K562 (cell line): ENCODE results near the gene ANAPC5. TPM values are rescaled to one million over a fixed set of nuclear protein-coding genes. Genes with fewer than 3 reads are reported as not detected.

Experiments used
- CEBPZ ChIP-seq: fragments of 150-350 bp; IDR thresholded peaks from 2 replicates; pipeline ENCODE4 v1.6.1; 2014; ENCODE audit warnings: low read depth, mild to moderate bottlenecking, low read length, borderline replicate concordance
- EP400 ChIP-seq: fragments of 450-650 bp; IDR thresholded peaks from 2 replicates; pipeline ENCODE4 v1.6.1; 2017; ENCODE audit warnings: antibody characterized with exemption, mild to moderate bottlenecking, moderate library complexity
- GTF2B ChIP-seq: IDR thresholded peaks from 2 replicates; pipeline ENCODE4 v1.6.1; 2011; ENCODE audit not compliant: insufficient read length; ENCODE audit errors: extremely low read depth
- KLF1 ChIP-seq: fragments of 450-650 bp; IDR thresholded peaks from 2 replicates; pipeline ENCODE4 v1.6.1; 2016; ENCODE audit warnings: missing genetic modification characterization, missing compliant biosample characterization
- MBD2 ChIP-seq: sonication (generic); IDR thresholded peaks from 2 replicates; pipeline ENCODE4 v1.6.1; 2016; ENCODE audit warnings: low read depth, borderline replicate concordance
- MYC ChIP-seq, 2 experiments: fragments of 250-450 bp in 1 of 2; sonication (Bioruptor Pico) in 1 of 2; IDR thresholded peaks; 2 replicates each; pipeline versions ENCODE4 v1.5.1 to v1.6.1; 2012 to 2021; ENCODE audit warnings: low read depth in 2 of 2, borderline replicate concordance in 1 of 2, improper control_type of control experiment in 1 of 2, low read length in 1 of 2, mild to moderate bottlenecking in 1 of 2, moderate library complexity in 1 of 2
- MYNN ChIP-seq, 2 experiments: sonication (generic); formaldehyde crosslinking in 1 of 2; IDR thresholded peaks; 2 replicates each; pipeline versions ENCODE4 v1.5.0 to v1.6.1; 2016 to 2020; ENCODE audit warnings: antibody characterized with exemption in 1 of 2, missing genetic modification reagents in 1 of 2
- NFATC3 ChIP-seq: fragments of 450-650 bp; IDR thresholded peaks from 2 replicates; pipeline ENCODE4 v1.6.1; 2017; ENCODE audit warnings: mild to moderate bottlenecking
- NONO ChIP-seq, 2 experiments: fragments of 200-400 bp in 1 of 2; fragments of 450-650 bp in 1 of 2; formaldehyde crosslinking in 1 of 2; IDR thresholded peaks; 2 replicates each; pipeline ENCODE4 v1.6.1; 2017; ENCODE audit warnings: low read depth in 2 of 2, mild to moderate bottlenecking in 2 of 2, moderate library complexity in 2 of 2, low read length in 1 of 2
- NR4A1 ChIP-seq, 2 experiments: fragments of 250-450 bp in 1 of 2; fragments of 450-650 bp in 1 of 2; sonication (Bioruptor Pico) in 1 of 2; IDR thresholded peaks; 2 replicates each; pipeline versions ENCODE4 v1.4.0 to v1.6.1; 2016 to 2020; ENCODE audit warnings: mild to moderate bottlenecking in 2 of 2, missing compliant biosample characterization in 1 of 2, missing genetic modification characterization in 1 of 2, moderate library complexity in 1 of 2
- PREB ChIP-seq: sonication (generic); formaldehyde crosslinking; IDR thresholded peaks from 2 replicates; pipeline ENCODE4 v1.8.1; 2023; ENCODE audit warnings: mild to moderate bottlenecking, missing genetic modification reagents
- TAF7 ChIP-seq: fragments of 450-650 bp; IDR thresholded peaks from 2 replicates; pipeline ENCODE4 v1.6.1; 2016; ENCODE audit warnings: missing genetic modification characterization, missing compliant biosample characterization
- TOE1 ChIP-seq, 2 experiments: fragments of 450-650 bp in 1 of 2; sonication (generic) in 1 of 2; formaldehyde crosslinking in 1 of 2; IDR thresholded peaks; 2 replicates each; pipeline versions ENCODE4 v1.7.1 to v1.8.0; 2016 to 2022; ENCODE audit warnings: borderline replicate concordance in 2 of 2, mild to moderate bottlenecking in 2 of 2, antibody characterized with exemption in 1 of 2, inconsistent platforms in 1 of 2, low read depth in 1 of 2, missing genetic modification reagents in 1 of 2, moderate library complexity in 1 of 2
- WHSC1 ChIP-seq: IDR thresholded peaks from one replicate; pipeline ENCODE4 v1.6.1; 2012; ENCODE audit warnings: low read length, control low read depth, inconsistent platforms
- ZBED1 ChIP-seq: IDR thresholded peaks from 2 replicates; pipeline ENCODE4 v1.6.1; 2014
- ZNF740 ChIP-seq, 3 experiments: fragments of 200-800 bp in 1 of 3; sonication (Bioruptor generic) in 1 of 3; sonication (generic) in 1 of 3; formaldehyde crosslinking in 1 of 3; IDR thresholded peaks; 2 replicates each; pipeline versions ENCODE4 v1.6.1 to v1.8.0; 2016 to 2022; ENCODE audit warnings: mild to moderate bottlenecking in 2 of 3, missing compliant biosample characterization in 2 of 3, missing genetic modification characterization in 2 of 3, missing genetic modification reagents in 1 of 3
- polyA plus RNA-seq, 8 experiments: library from polyadenylated mRNA; depleted of rRNA in 4 of 8; stranded (reverse) in 5 of 8; unstranded in 3 of 8; fragments of >200 nt; fragmentation: Nextera tagmentation in 2 of 8; fragmentation: Illumina TruSeq in 1 of 8; extraction: Ambion mirVana in 2 of 8; extraction: Trizol in 1 of 8; gene quantifications; 2 replicates each; pipeline versions ENCODE4 v1.2.1 to v1.2.3, GENCODE V29; 2011 to 2014; ENCODE audit warnings: inconsistent platforms in 1 of 8, missing spikeins in 1 of 8
- total RNA-seq, 7 experiments: library from RNA; depleted of rRNA in 6 of 7; stranded (reverse); fragments of >200 nt in 6 of 7; fragmentation: Illumina TruSeq in 2 of 7; extraction: Trizol in 2 of 7; gene quantifications; 2 replicates each; pipeline versions ENCODE4 v1.2.1 to v1.2.3, GENCODE V29; 2011 to 2021; ENCODE audit warnings: low replicate concordance in 1 of 7

ANAPC5 gene
- total and polyA plus RNA-seq, 9 of the 15 experiments (the other 6 are each of a cell fraction or from before 2014, with no cell fraction given) = 136 to 315 (median 197) TPM

- peak; percentile 88 for TF ChIP-seq TOE1 (IDR thresholded peaks at IDR 0.05; ENCODE audit: borderline replicate concordance)
- no peak; the same call in 1 of the 2 replicates for TF ChIP-seq TOE1 (CRISPR knock-in tag; IDR thresholded peaks at IDR 0.05; ENCODE audit: borderline replicate concordance, low read depth)
- no peak; the same call in none of the 2 replicates for TF ChIP-seq MYNN (IDR thresholded peaks at IDR 0.05)
- no peak for TF ChIP-seq MYNN (CRISPR knock-in tag; IDR thresholded peaks at IDR 0.05)
- no peak for TF ChIP-seq NR4A1 (CRISPR knock-in tag; IDR thresholded peaks at IDR 0.05)
- TF ChIP-seq NR4A1 (tag; IDR thresholded peaks at IDR 0.05) = no peak
- TF ChIP-seq KLF1 (tag) = peak; percentile 61
- TF ChIP-seq ZNF740 (CRISPR knock-in tag; IDR thresholded peaks at IDR 0.05) = peak; percentile 58; the same call in 1 of the 2 replicates
- TF ChIP-seq ZNF740 (tag; IDR thresholded peaks at IDR 0.05) = no peak
- TF ChIP-seq NONO (IDR thresholded peaks at IDR 0.05; ENCODE audit: low read depth in 2 of 2, low read length in 1 of 2) = no peak
- peak; percentile 88 for TF ChIP-seq TAF7 (tag)
- TF ChIP-seq PREB (CRISPR knock-in tag) = no peak
- TF ChIP-seq EP400 = peak; percentile 100
- no peak for TF ChIP-seq ZBED1
- peak; percentile 98 for TF ChIP-seq MBD2
- no peak for TF ChIP-seq GTF2B
- no peak for TF ChIP-seq CEBPZ
- peak; percentile 97 for TF ChIP-seq MYC (IDR thresholded peaks at IDR 0.05; ENCODE audit: low read depth, low read length)
- peak; percentile 94 for TF ChIP-seq MYC (CRISPR knock-in tag; IDR thresholded peaks at IDR 0.05; ENCODE audit: borderline replicate concordance, low read depth)
- TF ChIP-seq WHSC1 = no peak
- peak; percentile 82 for TF ChIP-seq NFATC3
These were observed at the start of gene ANAPC5 (continued) for GRCh38 chr12:121351820-121352681.
